Neuronal stem cell (in vitro differentiated cells): Measurements from ENCODE around the gene RAPGEF5.
A peak's percentile ranks its signal among the peaks of the same experiment; 100 is the strongest.

ENCODE experiments used
- DNase-seq: peaks from one replicate; pipeline ENCODE4 v3.0.0-alpha.2; 2013; ENCODE audit warnings: low spot score
- H2AFZ ChIP-seq: one replicate; pipeline ENCODE4 v1.6.1; 2013; ENCODE audit warnings: mild to moderate bottlenecking, low read length, inconsistent platforms
- H2AK5ac ChIP-seq: 2 replicates; pipeline ENCODE4 v1.6.1; 2013; ENCODE audit warnings: low read depth, mild to moderate bottlenecking, inconsistent platforms, low read length, moderate library complexity, mixed read lengths
- H2BK120ac ChIP-seq: 2 replicates; pipeline ENCODE4 v1.6.1; 2013; ENCODE audit warnings: low read depth, mild to moderate bottlenecking, inconsistent platforms, low read length, moderate library complexity, mixed read lengths
- H2BK12ac ChIP-seq: one replicate; pipeline ENCODE4 v1.6.1; 2013; ENCODE audit warnings: low read length, inconsistent platforms
- H2BK15ac ChIP-seq: 2 replicates; pipeline ENCODE4 v1.6.1; 2013; ENCODE audit warnings: mild to moderate bottlenecking, low read length, inconsistent platforms, mixed read lengths
- H2BK5ac ChIP-seq: one replicate; pipeline ENCODE4 v1.6.1; 2013; ENCODE audit warnings: inconsistent platforms, mild to moderate bottlenecking, low read length, moderate library complexity
- H3K14ac ChIP-seq: one replicate; pipeline ENCODE4 v1.6.1; 2013; ENCODE audit warnings: low read length, inconsistent platforms
- H3K18ac ChIP-seq: 2 replicates; pipeline ENCODE4 v1.6.1; 2013; ENCODE audit warnings: low read length, inconsistent platforms
- H3K23ac ChIP-seq: 2 replicates; pipeline ENCODE4 v1.6.1; 2013; ENCODE audit warnings: low read depth, mild to moderate bottlenecking, mixed read lengths, low read length, inconsistent platforms; ENCODE audit not compliant: poor library complexity
- H3K27ac ChIP-seq: replicated peaks from 3 replicates; pipeline ENCODE4 v1.5.1; 2013; ENCODE audit warnings: low read length, inconsistent platforms
- H3K27me3 ChIP-seq, 3 experiments: 2 replicates each; pipeline ENCODE4 v1.6.1; 2013; ENCODE audit warnings: low read length in 3 of 3, mild to moderate bottlenecking in 2 of 3, inconsistent platforms in 1 of 3, low read depth in 1 of 3, mixed read lengths in 1 of 3, moderate library complexity in 1 of 3; ENCODE audit not compliant: control insufficient read depth in 3 of 3, insufficient read depth in 3 of 3
- H3K36me3 ChIP-seq, 2 donors: replicated peaks in 1 of 2; 2 replicates each; pipeline ENCODE4 v1.6.1; 2013; ENCODE audit warnings: low read length in 2 of 2; ENCODE audit not compliant: control insufficient read depth in 2 of 2, insufficient read depth in 2 of 2
- H3K4ac ChIP-seq: 2 replicates; pipeline ENCODE4 v1.6.1; 2013; ENCODE audit warnings: inconsistent platforms, mild to moderate bottlenecking, low read length, moderate library complexity
- H3K4me1 ChIP-seq, 2 donors: 1 replicate in 1 of 2; 2 replicates in 1 of 2; pipeline ENCODE4 v1.6.1; 2013; ENCODE audit warnings: low read length in 2 of 2, low read depth in 1 of 2; ENCODE audit not compliant: control insufficient read depth in 2 of 2, insufficient read depth in 1 of 2
- H3K4me2 ChIP-seq: one replicate; pipeline ENCODE4 v1.6.1; 2013; ENCODE audit warnings: mild to moderate bottlenecking, low read length, inconsistent platforms; ENCODE audit not compliant: insufficient read depth, poor library complexity, severe bottlenecking
- H3K4me3 ChIP-seq, 2 donors: 2 replicates each; pipeline ENCODE4 v1.5.1; 2013; ENCODE audit warnings: low read length in 2 of 2, mild to moderate bottlenecking in 2 of 2, inconsistent platforms in 1 of 2, moderate library complexity in 1 of 2
- H3K79me1 ChIP-seq: one replicate; pipeline ENCODE4 v1.6.1; 2013; ENCODE audit warnings: low read depth, mild to moderate bottlenecking, inconsistent platforms, low read length, moderate library complexity
- H3K9ac ChIP-seq: one replicate; pipeline ENCODE4 v1.6.1; 2013; ENCODE audit warnings: mild to moderate bottlenecking, low read depth, low read length, inconsistent platforms; ENCODE audit not compliant: poor library complexity
- H3K9me3 ChIP-seq, 2 donors: replicated peaks in 1 of 2; 2 replicates each; pipeline versions ENCODE3 to v1.6.1; 2013; ENCODE audit warnings: low read length in 2 of 2, mild to moderate bottlenecking in 2 of 2, inconsistent platforms in 1 of 2, low read depth in 1 of 2, mixed read lengths in 1 of 2, moderate library complexity in 1 of 2; ENCODE audit not compliant: control insufficient read depth in 2 of 2, insufficient read depth in 1 of 2
- H4K8ac ChIP-seq: one replicate; pipeline ENCODE4 v1.6.1; 2013; ENCODE audit warnings: low read depth, mild to moderate bottlenecking, inconsistent platforms, low read length, moderate library complexity
- H4K91ac ChIP-seq: one replicate; pipeline ENCODE4 v1.6.1; 2013; ENCODE audit warnings: low read length, low read depth, mild to moderate bottlenecking, inconsistent platforms; ENCODE audit not compliant: poor library complexity
- WGBS, 2 donors: extraction: QIAGEN DNeasy Blood & Tissue Kit; methylation state at CpG; one replicate each; pipeline ENCODE4 v1.1.7; 2013; ENCODE audit warnings: missing lambda C conversion rate in 2 of 2, mixed read lengths in 1 of 2; ENCODE audit not compliant: insufficient read length in 2 of 2, insufficient replicate concordance in 1 of 2; ENCODE audit errors: extremely low coverage in 2 of 2; 5-methylcytosine and 5-hydroxymethylcytosine counted together

The RAPGEF5 gene

GRCh38 chr7:22110881-22111280, 246.1 kb downstream of the RAPGEF5 start:
- H3K4ac ChIP-seq = no peak overlapping the region
- H4K91ac ChIP-seq = no peak overlapping the region
- no peak overlapping the region for H2BK12ac ChIP-seq
- H2BK15ac ChIP-seq = no peak overlapping the region
- no peaks in the 10 kb centered on the region for H3K9me3 ChIP-seq
- no peak overlapping the region for H2BK120ac ChIP-seq
- no peaks in the 10 kb centered on the region for H3K36me3 ChIP-seq
- H3K14ac ChIP-seq = no peak overlapping the region
- H3K4me2 ChIP-seq = no peak overlapping the region
- no CpG with 5 or more reads among the region's 4 CpGs for WGBS, 2 donors
- no peaks in the 10 kb centered on the region for H3K27me3 ChIP-seq
- H3K18ac ChIP-seq = no peak overlapping the region
- no peaks in the 10 kb centered on the region for H3K79me1 ChIP-seq
- H3K23ac ChIP-seq = no peak overlapping the region
- H4K8ac ChIP-seq = no peak overlapping the region
- no peak overlapping the region for H2AFZ ChIP-seq
- no peak for DNase-seq
- H3K4me3 ChIP-seq = no peak overlapping the region
- H3K9ac ChIP-seq = no peak overlapping the region
- no peak overlapping the region for H3K27ac ChIP-seq
- H3K4me1 ChIP-seq = peaks cover 6 to 8% of the 10 kb centered on the region in 2 donors
- H2BK5ac ChIP-seq = no peak overlapping the region
- no peak overlapping the region for H2AK5ac ChIP-seq

GRCh38 chr7:22110227-22110839, 246.6 kb downstream of the RAPGEF5 start:
- Histone ChIP-seq H2AK5ac (no peak overlapping the region), H2BK120ac (no peak overlapping the region), H3K4me1 (peaks cover 6 to 8% of the 10 kb centered on the region in 2 donors), H3K18ac (no peak overlapping the region), H3K9me3 (no peaks in the 10 kb centered on the region), H3K79me1 (no peaks in the 10 kb centered on the region), H3K4ac (no peak overlapping the region), H3K4me3 (no peak overlapping the region), H3K4me2 (no peak overlapping the region), H3K23ac (no peak overlapping the region), H4K8ac (no peak overlapping the region), H2AFZ (no peak overlapping the region), H3K36me3 (no peaks in the 10 kb centered on the region), H3K27ac (no peak overlapping the region), H2BK5ac (no peak overlapping the region), H3K14ac (no peak overlapping the region), H3K9ac (no peak overlapping the region), H4K91ac (no peak overlapping the region), H2BK12ac (no peak overlapping the region), H3K27me3 (no peaks in the 10 kb centered on the region), H2BK15ac (no peak overlapping the region)
- DNase-seq = peak; percentile 81
- WGBS, 2 donors = no CpG with 5 or more reads among the region's 6 CpGs

- Histone ChIP-seq H3K4ac (no peak overlapping the region), H2AFZ (no peak overlapping the region), H3K23ac (no peak overlapping the region), H4K91ac (no peak overlapping the region), H3K18ac (peak overlapping the region; percentile 40), H3K27ac (no peak overlapping the region), H4K8ac (no peak overlapping the region), H2BK12ac (no peak overlapping the region), H2AK5ac (peak overlapping the region; percentile 79), H2BK120ac (no peak overlapping the region), H3K4me2 (no peak overlapping the region), H3K9me3 (no peaks in the 10 kb centered on the region), H3K79me1 (no peaks in the 10 kb centered on the region), H2BK5ac (no peak overlapping the region), H3K27me3 (no peaks in the 10 kb centered on the region), H2BK15ac (no peak overlapping the region), H3K14ac (no peak overlapping the region), H3K36me3 (no peaks in the 10 kb centered on the region), H3K9ac (no peak overlapping the region), H3K4me3 (no peak overlapping the region), H3K4me1 (peaks cover 6 to 8% of the 10 kb centered on the region in 2 donors)
- WGBS, 2 donors = no CpG with 5 or more reads among the region's 7 CpGs
- DNase-seq = no peak
Measured at GRCh38 chr7:22109761-22110160, 247.2 kb downstream of the RAPGEF5 start.

GRCh38 chr7:22108151-22108845, 248.7 kb downstream of the RAPGEF5 start:
- H3K4me3 ChIP-seq = no peak overlapping the region
- H2BK120ac ChIP-seq = no peak overlapping the region
- H3K27ac ChIP-seq = no peak overlapping the region
- H4K91ac ChIP-seq = no peak overlapping the region
- no peak overlapping the region for H2AFZ ChIP-seq
- no peaks in the 10 kb centered on the region for H3K36me3 ChIP-seq
- H3K79me1 ChIP-seq = no peaks in the 10 kb centered on the region
- no peak overlapping the region for H2BK5ac ChIP-seq
- no peak overlapping the region for H2BK15ac ChIP-seq
- H3K23ac ChIP-seq = no peak overlapping the region
- H3K4me1 ChIP-seq = peaks cover 6 to 7% of the 10 kb centered on the region in 2 donors
- no peak overlapping the region for H2BK12ac ChIP-seq
- H3K18ac ChIP-seq = no peak overlapping the region
- no peaks in the 10 kb centered on the region for H3K27me3 ChIP-seq
- H3K4ac ChIP-seq = no peak overlapping the region
- H3K9ac ChIP-seq = no peak overlapping the region
- WGBS, 2 donors = no CpG with 5 or more reads among the region's 13 CpGs
- H3K14ac ChIP-seq = no peak overlapping the region
- H3K9me3 ChIP-seq = no peaks in the 10 kb centered on the region
- peak overlapping the region; percentile 84 for H4K8ac ChIP-seq
- no peak overlapping the region for H3K4me2 ChIP-seq
- DNase-seq = no peak
- H2AK5ac ChIP-seq = no peak overlapping the region
